Fibroblast of lung (primary cell): ENCODE measurements around the gene FTO.

ENCODE experiments used
- CTCF ChIP-seq, 2 donors: IDR thresholded peaks in 1 of 2; conservative IDR thresholded peaks in 1 of 2; 1 replicate in 1 of 2; 2 replicates in 1 of 2; pipeline ENCODE4 v1.5.1; 2011 to 2012; ENCODE audit warnings: low read length in 2 of 2, control low read depth in 1 of 2, inconsistent platforms in 1 of 2, low read depth in 1 of 2, mild to moderate bottlenecking in 1 of 2
- EZH2 ChIP-seq: IDR thresholded peaks from 2 replicates; pipeline ENCODE4 v1.5.1; 2012; ENCODE audit warnings: low read length, control low read depth, mild to moderate bottlenecking; ENCODE audit errors: missing control alignments

DNA sequence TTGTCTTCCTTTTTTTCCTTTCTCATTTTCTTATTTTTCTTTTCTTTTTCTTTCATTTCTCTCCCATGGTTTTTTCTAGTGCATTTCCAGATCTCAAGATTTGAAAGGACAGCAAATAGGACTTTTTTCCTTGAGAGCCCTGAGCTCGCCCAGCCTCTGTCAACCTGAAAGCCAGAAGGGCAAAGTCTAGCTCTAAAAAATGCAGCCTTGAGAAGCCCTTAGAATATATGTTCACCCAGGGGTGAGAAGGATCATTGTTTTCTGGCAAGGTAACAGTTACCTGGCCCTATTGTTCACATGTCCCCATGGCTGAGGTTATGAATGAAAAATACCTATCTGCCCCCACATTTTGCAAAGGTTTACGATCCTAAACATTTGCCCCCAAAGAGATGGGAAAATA, 364.3 kb downstream of the FTO start:
- TF ChIP-seq CTCF (conservative IDR thresholded peaks at IDR 0.05 in 1 of 2, IDR thresholded peaks at IDR 0.05 in 1 of 2; ENCODE audit: low read depth in 1 of 2, low read length in 2 of 2) (no peak), EZH2 (no peak)
